Activated CD8-positive, alpha-beta memory T cell treated with anti-CD3 and anti-CD28 coated beads for 48 hours (primary cell): ENCODE results near the gene CD302.
"Not testable (repeated sequence)": the region's sequence is repeated elsewhere in the genome, so short reads cannot be mapped to it uniquely, and the experiment has no call there.

Source experiments
- DNase-seq, 3 experiments: peaks; one replicate each; pipeline ENCODE4 v3.0.0-alpha.2; 2020; ENCODE audit warnings: low read depth in 2 of 3, low spot score in 2 of 3

Gene CD302, protein sequence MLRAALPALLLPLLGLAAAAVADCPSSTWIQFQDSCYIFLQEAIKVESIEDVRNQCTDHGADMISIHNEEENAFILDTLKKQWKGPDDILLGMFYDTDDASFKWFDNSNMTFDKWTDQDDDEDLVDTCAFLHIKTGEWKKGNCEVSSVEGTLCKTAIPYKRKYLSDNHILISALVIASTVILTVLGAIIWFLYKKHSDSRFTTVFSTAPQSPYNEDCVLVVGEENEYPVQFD

DNA sequence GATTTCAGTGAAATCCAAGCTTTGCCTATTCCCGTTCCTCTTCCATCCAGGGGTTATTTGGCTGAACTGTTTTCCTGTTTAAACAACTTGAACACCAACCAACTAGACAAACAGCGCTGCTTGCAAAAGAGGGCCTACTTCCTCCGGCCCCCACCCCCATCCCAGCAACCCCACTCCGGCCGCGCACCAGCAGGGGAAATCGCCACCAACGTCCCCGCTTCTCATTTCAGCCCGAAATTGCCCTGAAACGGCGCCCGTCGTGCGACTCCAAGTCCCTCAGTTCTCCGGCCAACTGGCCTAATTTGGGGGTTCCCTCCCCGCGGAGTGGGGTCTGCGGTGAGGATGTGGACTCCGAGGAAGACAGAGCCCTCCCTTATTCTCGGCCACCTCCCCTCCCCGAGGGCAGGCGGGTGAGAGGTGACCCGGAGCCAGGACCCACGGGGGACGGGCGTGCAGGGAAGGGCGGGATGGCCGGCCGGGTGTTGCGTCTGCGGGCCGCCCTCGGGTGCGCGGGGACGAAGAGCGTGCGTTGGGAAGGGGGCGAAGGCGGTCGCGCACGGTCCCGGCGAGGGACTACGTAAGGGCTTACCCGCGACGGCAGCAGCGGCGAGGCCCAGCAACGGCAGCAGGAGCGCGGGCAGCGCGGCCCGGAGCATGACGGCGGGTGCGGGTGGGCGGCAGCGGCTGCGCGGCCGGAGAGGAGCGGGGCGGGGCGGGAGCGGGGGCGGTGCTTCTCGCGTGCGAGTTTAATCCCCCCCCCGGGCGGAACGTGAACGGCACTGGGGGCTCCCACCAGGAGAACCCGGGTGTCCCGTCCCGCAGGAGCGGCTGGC, at the start of gene CD302:
CD302 (minus strand) TSS at position 666 of the 833 bp plus-strand sequence; CDS start at position 656, 10 bp downstream.
- DNase-seq: peak; percentile 9 to 21 (median 13)

DNA sequence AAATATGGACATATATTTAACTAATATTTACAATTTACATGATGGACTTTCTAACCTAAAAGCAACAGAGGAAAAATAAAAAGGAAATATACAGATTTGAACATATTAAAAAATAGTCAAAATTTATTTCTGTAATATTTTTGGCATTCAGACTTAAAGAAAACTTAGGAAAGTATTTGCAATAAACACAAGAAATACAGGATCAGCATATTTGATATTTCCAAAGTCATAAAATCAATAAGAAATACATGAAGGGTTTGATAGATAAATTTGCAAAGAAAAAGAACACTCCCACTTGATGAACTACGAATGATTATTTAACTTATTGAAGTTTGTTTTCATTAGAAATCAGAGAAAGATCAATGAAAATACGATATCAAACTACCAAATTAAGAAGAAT, 48.6 kb upstream of the CD302 start:
- no peak for DNase-seq

DNA sequence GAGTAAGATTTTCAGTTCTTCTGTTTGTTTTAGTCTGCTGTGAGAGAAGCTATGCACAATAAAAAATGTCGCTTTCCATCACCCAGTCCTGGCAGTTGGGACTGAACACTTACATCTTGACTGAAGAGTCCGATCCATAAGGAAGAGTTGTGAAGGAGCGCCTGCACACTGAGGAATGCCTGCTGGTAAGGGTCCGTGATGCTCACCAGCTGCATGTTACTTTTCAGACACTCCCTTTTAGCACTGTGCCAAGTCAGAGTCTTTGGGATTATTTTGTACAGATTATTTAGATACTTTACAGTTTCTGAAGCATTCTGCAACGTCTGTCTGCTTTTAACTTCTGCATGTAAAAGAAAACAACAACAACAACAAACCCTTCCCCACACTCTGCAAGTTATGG, 42.6 kb upstream of the CD302 start:
- DNase-seq: no peak

DNA sequence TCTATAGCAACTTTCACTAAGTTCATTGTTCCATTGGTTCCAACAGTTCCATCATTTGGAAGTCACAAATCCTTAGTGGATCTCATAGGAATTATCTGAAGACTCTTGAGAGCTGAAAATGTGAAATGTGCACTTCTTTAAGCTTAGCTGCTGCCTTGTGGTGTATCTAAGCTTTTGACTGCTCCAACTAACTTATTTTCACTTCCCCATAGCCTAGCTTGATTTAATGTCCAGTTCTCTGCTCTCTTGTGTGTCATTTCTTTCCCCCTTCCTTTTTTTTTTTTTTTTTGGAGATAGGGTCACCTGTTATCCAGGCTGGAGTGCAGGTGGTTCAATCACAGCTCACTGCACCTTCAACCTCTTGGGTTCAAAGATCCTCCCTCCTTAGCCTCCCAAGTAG, 34.9 kb upstream of the CD302 start:
- DNase-seq: no peak

DNA sequence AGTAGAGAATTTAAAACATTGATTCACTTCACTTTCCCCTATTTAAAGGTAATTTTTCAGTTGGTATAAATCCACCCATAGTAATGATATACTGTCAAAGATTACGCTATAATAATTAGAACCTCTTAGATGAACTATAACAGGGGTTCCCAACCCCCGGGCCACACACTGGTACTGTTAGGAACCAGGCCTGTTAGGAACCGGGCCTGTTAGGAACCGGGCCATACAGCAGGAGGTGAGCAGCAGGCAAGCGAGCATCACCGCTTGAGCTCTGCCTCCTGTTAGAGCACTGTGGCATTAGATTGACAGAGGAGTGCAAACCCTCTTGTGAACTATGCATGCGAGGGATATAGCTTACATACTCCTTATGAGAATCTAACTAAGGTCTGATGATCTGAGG, 34.0 kb upstream of the CD302 start:
- DNase-seq: no peak

DNA sequence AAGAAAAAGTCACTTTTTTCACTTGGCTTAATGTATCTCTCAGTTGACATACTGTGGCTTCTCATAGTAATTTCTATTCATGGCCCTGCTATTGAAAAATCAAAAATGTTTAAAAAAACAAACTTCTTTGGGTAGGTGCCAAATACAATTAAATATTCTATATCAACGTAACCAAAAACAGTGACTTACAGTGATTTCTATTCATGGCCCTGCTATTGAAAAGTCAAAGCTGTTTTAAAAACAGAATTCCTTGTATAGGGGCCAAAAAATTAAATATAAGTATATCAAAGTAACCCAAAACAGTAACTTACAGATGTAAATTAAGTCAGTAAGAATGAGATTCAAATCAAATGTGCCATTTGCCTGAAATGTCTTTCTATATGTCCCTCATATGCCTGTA, 31.4 kb upstream of the CD302 start:
- DNase-seq: no peak

DNA sequence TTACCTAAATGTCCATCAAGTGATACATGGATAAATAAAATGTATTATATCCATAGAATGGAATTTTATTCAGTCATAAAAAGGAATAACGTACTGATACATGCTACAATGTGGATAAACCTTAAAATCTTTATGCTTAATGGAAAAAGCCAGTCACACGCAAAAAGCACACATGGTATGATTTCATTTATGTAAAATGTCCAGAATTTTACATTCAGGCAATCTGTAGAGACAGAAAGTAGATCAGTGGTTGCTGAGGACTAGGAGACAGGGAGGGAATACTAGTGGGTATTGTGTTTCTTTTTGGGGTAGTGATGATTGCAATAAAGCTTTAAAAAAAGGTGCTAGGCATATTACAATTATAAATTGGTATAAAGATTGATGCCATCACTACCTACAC, 30.7 kb upstream of the CD302 start:
- DNase-seq: no peak

DNA sequence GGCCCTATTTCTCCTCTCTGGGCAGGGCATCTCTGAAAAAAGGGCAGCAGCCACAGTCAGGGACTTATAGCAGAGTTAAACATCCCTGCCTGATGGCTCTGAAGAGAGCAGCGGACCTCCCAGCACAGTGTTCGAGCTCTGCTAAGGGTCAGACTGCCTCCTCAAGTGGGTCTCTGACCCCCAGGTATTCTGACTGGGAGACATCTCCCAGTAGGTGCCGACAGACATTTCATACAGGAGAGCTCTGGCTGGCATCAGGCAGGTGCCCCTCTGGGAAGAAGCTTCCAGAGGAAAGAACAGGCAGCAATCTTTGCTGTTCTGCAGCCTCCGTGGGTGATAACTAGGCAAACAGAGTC, 24.4 kb upstream of the CD302 start:
- DNase-seq: not testable (repeated sequence)

DNA sequence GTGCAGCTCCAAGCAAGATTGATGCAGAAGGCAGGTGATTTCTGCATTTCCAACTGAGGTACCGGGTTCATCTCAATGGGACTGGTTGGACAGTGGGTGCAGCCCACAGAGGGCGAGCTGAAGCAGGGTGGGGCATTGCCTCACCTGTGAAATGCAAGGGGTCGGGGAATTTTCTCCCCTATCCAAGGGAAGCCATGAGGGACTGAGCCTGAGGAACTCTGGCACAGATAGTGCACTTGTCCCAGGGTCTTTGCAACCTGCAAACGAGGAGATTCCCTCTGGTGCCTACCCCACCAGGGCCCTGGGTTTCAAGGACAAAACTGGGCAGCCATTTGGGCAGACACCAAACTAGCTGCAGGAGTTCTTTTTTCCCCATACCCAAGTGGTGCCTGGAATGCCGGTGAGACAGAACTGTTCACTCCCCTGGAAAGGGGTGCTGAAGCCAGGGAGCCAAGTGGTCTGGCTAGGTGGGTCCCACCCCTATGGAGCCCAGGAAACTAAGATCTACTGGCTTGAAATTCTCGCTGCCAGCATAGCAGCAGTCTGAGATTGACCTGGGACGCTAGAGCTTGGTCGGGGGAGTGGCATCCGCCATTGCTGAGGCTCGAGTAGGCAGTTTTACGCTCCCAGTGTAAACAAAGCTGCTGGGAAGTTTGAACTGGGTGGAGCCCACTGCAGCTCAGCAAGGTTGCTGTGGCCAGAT, 23.9 kb upstream of the CD302 start:
- DNase-seq: not testable (repeated sequence)

DNA sequence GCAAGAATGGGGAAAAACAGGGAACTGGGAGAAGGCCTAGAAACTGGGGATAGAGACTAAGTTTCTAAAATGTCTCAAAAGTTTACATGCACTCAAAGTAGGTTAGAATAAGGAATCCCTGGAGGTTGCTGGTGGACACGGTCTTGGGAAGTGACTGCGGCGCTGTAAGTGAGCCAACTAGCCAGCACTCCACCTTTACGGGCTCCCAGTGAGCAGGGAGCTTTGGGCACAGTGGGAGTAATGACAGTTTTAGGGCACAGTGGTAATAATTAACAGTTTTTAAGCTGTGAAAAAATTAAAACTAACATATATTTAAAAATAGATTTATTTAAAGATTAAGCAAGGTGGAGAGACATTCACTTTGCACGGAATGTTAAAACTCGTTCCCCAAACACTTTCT, 20.9 kb upstream of the CD302 start:
- DNase-seq: no peak

DNA sequence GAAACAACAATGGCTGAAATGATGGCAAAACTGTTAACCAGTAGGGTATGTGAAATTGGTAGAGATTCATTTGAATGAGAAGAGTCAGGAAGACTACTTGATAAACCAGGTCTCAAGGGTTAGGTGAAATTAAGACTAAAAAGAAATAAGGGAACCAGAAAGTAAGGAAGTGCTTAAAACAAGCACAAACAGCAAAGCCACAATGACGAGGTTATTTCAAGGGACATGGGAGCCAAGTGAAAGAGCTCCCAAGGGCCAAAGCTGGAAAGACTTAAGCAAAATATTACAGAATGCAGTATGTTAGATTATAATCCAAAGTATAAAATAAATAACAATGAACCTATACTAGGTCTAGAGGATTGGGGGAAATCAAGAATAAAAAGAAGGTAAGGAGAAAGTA, 19.3 kb upstream of the CD302 start:
- DNase-seq: no peak

DNA sequence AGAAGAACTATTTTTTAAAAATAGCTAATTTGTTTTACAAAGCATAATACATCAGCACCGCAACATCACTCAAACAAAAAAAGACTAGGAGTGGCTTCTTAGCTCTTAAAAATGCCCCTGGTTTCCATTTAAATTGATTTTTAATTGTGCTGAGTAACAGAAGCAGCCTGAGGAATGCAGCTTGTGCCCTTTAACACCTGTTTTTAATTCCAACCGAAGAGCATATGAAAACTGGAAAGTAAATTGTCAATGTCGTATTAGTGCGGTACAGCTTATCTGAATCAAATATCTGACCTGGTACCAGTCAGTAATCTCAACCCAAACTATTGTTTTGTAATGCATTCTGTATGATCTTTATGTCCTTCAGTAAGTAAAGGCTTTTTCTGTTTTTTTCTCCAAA, 13.2 kb upstream of the CD302 start:
- DNase-seq: no peak

DNA sequence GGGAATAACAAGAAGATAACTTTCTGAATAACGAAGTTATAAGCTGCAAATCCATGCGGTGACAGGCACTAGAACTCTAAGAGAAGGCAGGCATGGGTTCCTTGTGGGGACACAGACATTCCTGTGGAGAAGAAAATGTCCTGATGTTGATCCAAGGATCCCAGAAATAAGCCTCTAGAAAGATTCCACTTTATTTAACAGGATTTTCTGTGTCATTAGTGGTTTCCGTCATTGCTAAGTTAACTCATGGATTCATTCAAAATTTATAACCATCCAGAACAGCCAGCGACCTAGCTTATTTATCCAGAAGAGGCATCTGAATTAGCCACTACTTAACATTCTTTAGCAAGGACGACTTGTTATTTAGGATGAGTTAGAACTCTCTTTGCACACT, 10.0 kb upstream of the CD302 start:
- DNase-seq: no peak

DNA sequence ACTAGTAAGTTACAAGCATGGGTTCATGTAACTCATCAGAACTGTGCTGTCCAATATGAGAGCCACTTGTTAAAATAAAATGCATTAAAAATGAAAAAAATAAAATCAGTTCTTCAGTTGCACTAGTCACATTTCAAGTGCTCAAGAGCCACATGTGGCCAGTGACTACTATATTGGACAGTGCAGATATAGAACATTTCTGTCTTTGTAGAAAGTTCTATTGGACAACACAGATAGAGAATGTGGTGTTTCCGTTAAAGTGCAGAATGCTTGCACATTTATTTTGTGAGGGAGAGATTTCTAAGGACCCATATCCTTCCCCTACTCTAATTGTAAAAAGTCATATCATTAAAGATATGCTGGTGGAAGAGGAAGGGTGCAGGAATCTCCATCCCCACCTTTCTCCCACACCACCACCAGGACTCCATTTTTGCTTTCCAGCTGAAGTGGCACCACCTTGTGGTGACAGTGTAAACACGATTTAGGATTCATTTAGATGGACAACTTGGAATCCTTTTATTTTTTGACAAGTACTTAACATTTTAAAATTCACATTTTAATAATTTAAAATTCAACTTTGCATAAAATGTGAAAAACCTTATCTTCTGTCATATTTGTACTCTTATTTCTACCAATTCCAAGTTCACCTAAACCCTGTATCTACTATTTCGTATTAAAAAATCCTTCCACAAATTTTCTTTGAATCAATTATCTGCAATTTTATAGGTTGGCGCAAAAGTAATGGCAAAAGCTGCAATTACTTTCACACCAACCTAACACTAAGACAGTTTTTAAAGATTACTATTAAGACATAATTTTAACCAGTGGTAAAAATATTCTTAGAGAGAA, 9.4 kb upstream of the CD302 start:
- DNase-seq: no peak

DNA sequence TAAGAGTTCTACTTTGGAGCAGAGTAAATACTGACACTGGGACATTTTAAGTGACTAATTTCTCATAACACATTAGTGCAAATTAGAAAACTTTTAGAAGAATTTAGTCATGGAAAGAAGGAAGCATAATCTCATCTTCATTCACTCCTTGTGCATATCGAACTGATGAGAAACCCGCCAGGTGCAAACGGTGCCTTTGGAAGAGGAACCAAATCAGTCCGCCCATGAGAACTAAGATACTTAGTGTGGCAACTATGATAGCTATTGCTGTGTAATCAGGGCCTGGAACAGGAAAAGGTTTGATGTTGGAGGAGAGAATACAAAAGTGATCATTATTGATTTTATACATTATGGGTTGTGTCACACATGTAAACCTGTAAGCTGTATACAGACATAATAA, 6.9 kb upstream of the CD302 start:
- DNase-seq: no peak

DNA sequence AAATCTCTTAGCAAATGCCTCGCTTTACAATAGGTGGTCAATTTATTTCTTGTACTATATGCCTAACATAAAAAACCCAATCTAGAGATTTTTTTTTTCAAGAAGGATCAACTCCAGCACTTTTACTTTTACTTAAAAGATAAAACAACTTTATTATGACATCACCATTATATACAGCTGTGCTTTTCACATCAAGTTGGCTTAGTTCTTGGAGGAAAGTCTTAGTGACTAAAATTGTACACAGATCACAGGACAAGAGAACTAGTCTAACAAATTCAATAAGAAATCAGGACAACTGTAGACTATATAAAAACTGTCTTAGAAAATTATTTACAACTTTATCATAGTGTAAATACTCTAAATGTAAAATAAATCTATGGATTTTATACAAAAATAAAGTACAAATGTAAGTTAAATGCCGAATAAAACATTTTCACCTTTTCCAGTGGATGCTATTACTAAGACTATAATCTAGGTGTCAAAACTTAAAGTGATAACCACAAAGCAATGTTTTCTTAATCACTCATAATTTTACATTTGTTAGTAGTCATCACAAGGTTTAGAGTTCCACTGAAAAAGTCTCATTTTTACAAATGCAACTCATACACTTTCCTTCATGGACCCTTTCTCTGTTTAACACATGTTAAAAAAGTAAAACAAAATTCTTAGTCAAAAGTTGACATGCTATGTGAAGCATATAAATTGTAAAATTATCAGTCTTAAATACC, 5.4 kb upstream of the CD302 start:
- no peak for DNase-seq

DNA sequence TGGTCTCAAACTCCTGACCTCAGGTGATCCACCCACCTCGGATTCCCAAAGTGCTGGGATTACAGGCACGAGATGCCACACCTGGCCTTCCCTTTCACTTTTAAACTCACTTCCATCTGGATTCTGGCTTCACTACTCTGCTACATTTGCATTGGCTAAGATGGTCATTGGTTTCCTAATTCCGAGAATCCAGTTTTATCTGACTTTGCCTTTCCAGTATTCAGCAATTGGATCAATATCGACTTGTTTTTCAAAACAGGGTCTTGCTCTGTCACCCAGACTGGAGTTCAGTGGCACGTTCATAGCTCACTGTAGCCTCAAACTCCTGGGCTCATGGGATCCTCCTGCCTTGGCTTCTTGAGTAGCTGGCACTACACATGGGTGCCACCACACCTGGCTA, 4.7 kb upstream of the CD302 start:
- DNase-seq: no peak

DNA sequence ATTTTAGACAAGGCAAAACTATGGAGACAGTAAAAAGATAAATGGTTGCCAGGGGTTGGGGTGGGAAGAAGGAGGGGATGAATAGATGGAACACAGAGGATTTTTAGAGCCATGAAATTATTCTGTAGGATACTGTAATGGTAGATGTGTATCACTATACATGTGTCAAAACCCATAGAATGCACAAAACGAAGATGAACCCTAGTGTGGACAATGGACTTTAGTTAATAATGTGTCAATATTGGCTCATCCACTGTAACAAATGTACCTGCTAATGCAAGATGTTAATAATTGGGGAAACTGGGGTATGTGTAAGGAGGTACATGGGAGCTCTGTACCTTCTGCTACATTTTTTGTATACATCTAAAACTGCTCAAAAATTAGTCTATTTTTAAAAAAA, 1.8 kb upstream of the CD302 start:
- DNase-seq: no peak

DNA sequence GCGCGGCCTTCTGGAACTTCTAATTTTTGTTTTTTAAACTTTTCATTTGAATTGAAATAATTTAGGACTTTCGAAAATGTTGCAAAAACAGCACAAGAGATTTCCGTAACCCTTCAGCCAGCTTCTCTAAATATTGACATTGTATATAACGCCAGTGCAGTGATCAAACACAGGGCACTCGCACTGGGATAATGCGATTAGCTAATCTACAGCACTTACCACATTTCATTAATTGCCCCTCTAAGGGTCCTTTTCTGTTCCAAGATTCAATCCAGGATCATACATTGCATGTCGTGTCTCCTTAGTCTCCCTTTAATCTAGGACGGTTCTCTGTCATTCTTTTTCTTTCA, 343 bp upstream of the CD302 start:
- no peak for DNase-seq

DNA sequence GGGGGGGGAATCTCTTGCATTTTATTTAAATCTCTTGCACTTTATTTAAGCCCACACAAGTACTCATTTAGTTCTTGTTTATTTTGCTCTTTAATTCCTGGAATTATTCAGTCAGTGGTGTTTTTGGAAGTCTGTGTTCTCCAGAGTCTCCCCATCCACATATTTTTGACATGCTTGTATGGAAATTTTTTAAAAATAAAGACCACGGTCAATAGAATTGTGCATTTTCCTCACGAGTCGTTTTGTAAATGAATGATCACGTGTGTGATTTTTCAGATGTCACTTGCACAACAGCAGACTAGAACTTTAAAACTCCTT, 824 bp downstream of the CD302 start:
- DNase-seq: no peak
